Suprapubic skin (tissue), 4 donors: Measurements from ENCODE around the gene PCNX1.

Experiments used
- CTCF ChIP-seq, 2 donors: fragments of 200-600 bp in 1 of 2; fragments of 450-650 bp in 1 of 2; sonication (generic) in 1 of 2; IDR thresholded peaks; one replicate each; pipeline ENCODE4 v1.5.1; 2016 to 2019; ENCODE audit warnings: antibody characterized with exemption in 2 of 2, mild to moderate bottlenecking in 1 of 2, moderate library complexity in 1 of 2
- POLR2A ChIP-seq, 2 donors: fragments of 450-650 bp; IDR thresholded peaks; one replicate each; pipeline ENCODE4 v1.6.1; 2017; ENCODE audit warnings: antibody characterized with exemption in 2 of 2, mild to moderate bottlenecking in 2 of 2, moderate library complexity in 2 of 2
- POLR2AphosphoS5 ChIP-seq, 3 donors: sonication (generic); formaldehyde crosslinking; IDR thresholded peaks; one replicate each; pipeline ENCODE4 v1.6.1; 2017; ENCODE audit warnings: antibody characterized with exemption in 3 of 3

- TF ChIP-seq CTCF (IDR thresholded peaks at IDR 0.05) = no peak
- TF ChIP-seq POLR2A (IDR thresholded peaks at IDR 0.05) = no peak
- no peak for TF ChIP-seq POLR2AphosphoS5 (IDR thresholded peaks at IDR 0.05)
Measured at GRCh38 chr14:70971560-70971959, 64.3 kb downstream of the PCNX1 start.
